Measurements from ENCODE around the gene MED7.

Gene MED7

DNA sequence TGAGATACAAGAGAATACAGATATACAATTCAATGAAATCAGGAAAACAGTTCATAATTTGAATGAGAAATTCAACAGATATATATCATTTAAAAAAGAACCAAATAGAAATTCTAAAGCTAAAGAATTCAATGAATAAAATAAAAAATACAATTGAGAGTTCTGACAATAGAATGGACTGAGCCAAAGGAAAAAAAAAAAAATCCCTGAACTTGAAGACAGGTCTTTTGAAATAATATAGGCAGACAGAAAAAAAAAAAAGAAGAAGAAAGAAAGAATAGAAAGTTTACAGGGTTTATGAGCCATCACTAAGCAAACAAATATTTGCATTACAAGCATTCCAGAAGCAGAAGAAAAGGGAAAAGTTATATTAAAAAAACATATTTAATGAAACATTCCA is 21.0 kb downstream of the MED7 start:
- Histone ChIP-seq H3K79me2 (ENCODE audit: control insufficient read depth, insufficient read depth, low read length) (no peaks in the 10 kb centered on the region), H2BK5ac (ENCODE audit: low read length) (no peak overlapping the region), H3K4me3 (ENCODE audit: low read length) (no peak overlapping the region), H4K5ac (ENCODE audit: low read length) (no peak overlapping the region), H3K27me3 (ENCODE audit: insufficient read depth, low read length, poor library complexity) (no peaks in the 10 kb centered on the region), H3K79me1 (ENCODE audit: low read length) (no peaks in the 10 kb centered on the region), H3K23ac (ENCODE audit: low read length) (no peak overlapping the region), H3K56ac (ENCODE audit: low read length) (no peak overlapping the region), H3K27ac (ENCODE audit: low read depth, low read length) (no peak overlapping the region), H3K4me2 (ENCODE audit: low read length) (no peak overlapping the region), H3K18ac (ENCODE audit: low read length) (no peak overlapping the region), H4K8ac (ENCODE audit: low read depth, low read length) (no peak overlapping the region), H3K4me1 (ENCODE audit: control insufficient read depth, low read depth, low read length) (no peaks in the 10 kb centered on the region), H2AK5ac (ENCODE audit: low read length) (no peak overlapping the region), H3K4ac (ENCODE audit: low read depth, low read length) (no peak overlapping the region), H3K9ac (ENCODE audit: low read length) (no peak overlapping the region), H2BK120ac (ENCODE audit: low read depth, low read length) (no peak overlapping the region), H3K36me3 (ENCODE audit: control insufficient read depth, insufficient read depth, low read length) (no peaks in the 10 kb centered on the region), H2BK15ac (replicated peaks; ENCODE audit: low read depth) (no peak overlapping the region)
- no peak for DNase-seq

DNA sequence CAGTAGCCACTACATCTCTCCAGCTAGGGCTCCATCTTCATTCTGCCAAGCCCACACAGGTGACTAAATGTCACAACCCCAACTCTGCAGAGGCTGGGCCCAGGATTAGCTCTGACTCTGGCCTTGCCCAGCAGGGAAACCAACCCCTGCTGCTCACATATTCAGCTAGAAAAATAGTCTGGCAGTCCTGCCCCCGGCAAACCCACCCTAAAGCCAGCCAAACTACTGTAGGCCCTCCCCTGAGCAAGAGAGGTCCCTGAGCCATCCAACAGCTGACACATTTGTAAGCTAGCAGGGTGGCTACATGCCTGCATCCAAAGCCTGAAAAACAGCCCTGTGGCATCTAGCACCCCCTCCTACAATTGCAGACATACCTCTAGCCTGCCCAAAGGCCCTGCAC is 22.6 kb downstream of the MED7 start:
- WGBS (ENCODE audit: extremely low coverage, insufficient coverage, low lambda C conversion rate), result no CpG with 5 or more reads among the region's 1 CpG
- Histone ChIP-seq H3K4ac (ENCODE audit: low read depth, low read length) (no peak overlapping the region), H4K5ac (ENCODE audit: low read length) (no peak overlapping the region), H3K79me1 (ENCODE audit: low read length) (no peaks in the 10 kb centered on the region), H3K4me3 (ENCODE audit: low read length) (no peak overlapping the region), H3K9ac (ENCODE audit: low read length) (no peak overlapping the region), H3K27ac (ENCODE audit: low read depth, low read length) (no peak overlapping the region), H3K36me3 (ENCODE audit: control insufficient read depth, insufficient read depth, low read length) (no peaks in the 10 kb centered on the region), H3K4me1 (ENCODE audit: control insufficient read depth, low read depth, low read length) (no peaks in the 10 kb centered on the region), H3K27me3 (ENCODE audit: insufficient read depth, low read length, poor library complexity) (no peaks in the 10 kb centered on the region), H2BK120ac (ENCODE audit: low read depth, low read length) (no peak overlapping the region), H3K4me2 (ENCODE audit: low read length) (no peak overlapping the region), H3K79me2 (ENCODE audit: control insufficient read depth, insufficient read depth, low read length) (no peaks in the 10 kb centered on the region), H3K23ac (ENCODE audit: low read length) (no peak overlapping the region), H2BK15ac (replicated peaks; ENCODE audit: low read depth) (no peak overlapping the region), H3K18ac (ENCODE audit: low read length) (no peak overlapping the region), H2AK5ac (ENCODE audit: low read length) (no peak overlapping the region), H4K8ac (ENCODE audit: low read depth, low read length) (no peak overlapping the region), H2BK5ac (ENCODE audit: low read length) (no peak overlapping the region), H3K56ac (ENCODE audit: low read length) (no peak overlapping the region)
- DNase-seq, result no peak

DNA sequence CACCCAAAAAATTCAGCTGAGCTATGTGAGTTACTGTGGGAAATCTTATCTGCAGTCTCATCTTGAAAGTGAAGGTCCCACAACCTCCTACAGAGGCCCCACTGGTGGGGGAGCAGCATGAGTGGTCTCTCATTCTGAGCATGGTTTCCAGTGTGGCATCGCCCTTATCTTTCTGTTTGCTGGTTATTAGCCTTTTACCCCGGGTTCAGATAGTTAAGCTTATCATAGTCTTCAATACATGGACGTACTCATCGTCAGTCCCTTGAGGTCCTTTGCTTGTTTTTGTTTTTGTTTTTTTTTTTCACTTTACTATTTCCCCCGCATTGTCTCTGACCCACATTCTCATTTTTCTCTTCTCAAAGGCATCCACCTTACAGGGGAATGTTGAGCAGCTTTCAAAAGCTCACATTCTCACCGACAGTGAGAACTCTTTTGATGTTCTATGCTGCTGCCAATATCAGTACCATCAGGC is 26.1 kb downstream of the MED7 start:
- Histone ChIP-seq H2BK15ac (replicated peaks; ENCODE audit: low read depth) (no peak overlapping the region), H2BK5ac (ENCODE audit: low read length) (no peak overlapping the region), H2BK120ac (ENCODE audit: low read depth, low read length) (no peak overlapping the region), H3K4me1 (ENCODE audit: control insufficient read depth, low read depth, low read length) (no peaks in the 10 kb centered on the region), H3K4me2 (ENCODE audit: low read length) (no peak overlapping the region), H2AK5ac (ENCODE audit: low read length) (no peak overlapping the region), H3K9ac (ENCODE audit: low read length) (no peak overlapping the region), H3K18ac (ENCODE audit: low read length) (no peak overlapping the region), H3K4me3 (ENCODE audit: low read length) (no peak overlapping the region), H3K27ac (ENCODE audit: low read depth, low read length) (no peak overlapping the region), H3K4ac (ENCODE audit: low read depth, low read length) (no peak overlapping the region), H3K36me3 (ENCODE audit: control insufficient read depth, insufficient read depth, low read length) (no peaks in the 10 kb centered on the region), H3K23ac (ENCODE audit: low read length) (no peak overlapping the region), H3K56ac (ENCODE audit: low read length) (no peak overlapping the region), H3K79me2 (ENCODE audit: control insufficient read depth, insufficient read depth, low read length) (no peaks in the 10 kb centered on the region), H3K27me3 (ENCODE audit: insufficient read depth, low read length, poor library complexity) (no peaks in the 10 kb centered on the region), H4K8ac (ENCODE audit: low read depth, low read length) (no peak overlapping the region), H3K79me1 (ENCODE audit: low read length) (no peaks in the 10 kb centered on the region), H4K5ac (ENCODE audit: low read length) (no peak overlapping the region)
- WGBS (ENCODE audit: extremely low coverage, insufficient coverage, low lambda C conversion rate), result no CpG with 5 or more reads among the region's 6 CpGs
- DNase-seq, result no peak

DNA sequence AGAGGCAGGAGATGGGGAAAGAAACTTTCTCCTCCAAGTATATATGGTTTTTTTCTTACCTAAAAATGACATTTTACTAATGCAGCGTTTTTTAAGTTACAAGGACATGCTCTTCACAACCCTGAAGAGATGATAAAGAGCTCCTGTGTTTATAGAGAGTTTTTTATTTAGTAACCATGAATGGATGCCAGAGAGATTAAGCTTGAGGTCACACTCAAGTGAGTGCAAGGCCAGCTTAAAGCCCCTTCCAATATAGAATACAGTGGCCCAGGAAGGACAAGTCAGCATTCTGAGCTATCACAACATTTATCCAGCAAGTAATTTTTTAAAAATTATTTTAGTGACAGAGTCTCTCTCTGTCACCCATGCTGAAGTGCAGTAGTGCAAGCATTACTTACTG is 27.2 kb downstream of the MED7 start:
- Histone ChIP-seq H3K79me2 (ENCODE audit: control insufficient read depth, insufficient read depth, low read length) (no peaks in the 10 kb centered on the region), H3K4me3 (ENCODE audit: low read length) (no peak overlapping the region), H3K27me3 (ENCODE audit: insufficient read depth, low read length, poor library complexity) (no peaks in the 10 kb centered on the region), H3K36me3 (ENCODE audit: control insufficient read depth, insufficient read depth, low read length) (no peaks in the 10 kb centered on the region), H3K23ac (ENCODE audit: low read length) (no peak overlapping the region), H3K4me1 (ENCODE audit: control insufficient read depth, low read depth, low read length) (no peaks in the 10 kb centered on the region), H3K18ac (ENCODE audit: low read length) (no peak overlapping the region), H4K8ac (ENCODE audit: low read depth, low read length) (no peak overlapping the region), H3K4ac (ENCODE audit: low read depth, low read length) (no peak overlapping the region), H3K9ac (ENCODE audit: low read length) (no peak overlapping the region), H2AK5ac (ENCODE audit: low read length) (no peak overlapping the region), H3K4me2 (ENCODE audit: low read length) (no peak overlapping the region), H2BK15ac (replicated peaks; ENCODE audit: low read depth) (no peak overlapping the region), H3K56ac (ENCODE audit: low read length) (no peak overlapping the region), H3K79me1 (ENCODE audit: low read length) (no peaks in the 10 kb centered on the region), H4K5ac (ENCODE audit: low read length) (no peak overlapping the region), H3K27ac (ENCODE audit: low read depth, low read length) (no peak overlapping the region), H2BK120ac (ENCODE audit: low read depth, low read length) (no peak overlapping the region), H2BK5ac (ENCODE audit: low read length) (no peak overlapping the region)
- no peak for DNase-seq
- WGBS (ENCODE audit: extremely low coverage, insufficient coverage, low lambda C conversion rate), result no CpG with 5 or more reads among the region's 1 CpG

DNA sequence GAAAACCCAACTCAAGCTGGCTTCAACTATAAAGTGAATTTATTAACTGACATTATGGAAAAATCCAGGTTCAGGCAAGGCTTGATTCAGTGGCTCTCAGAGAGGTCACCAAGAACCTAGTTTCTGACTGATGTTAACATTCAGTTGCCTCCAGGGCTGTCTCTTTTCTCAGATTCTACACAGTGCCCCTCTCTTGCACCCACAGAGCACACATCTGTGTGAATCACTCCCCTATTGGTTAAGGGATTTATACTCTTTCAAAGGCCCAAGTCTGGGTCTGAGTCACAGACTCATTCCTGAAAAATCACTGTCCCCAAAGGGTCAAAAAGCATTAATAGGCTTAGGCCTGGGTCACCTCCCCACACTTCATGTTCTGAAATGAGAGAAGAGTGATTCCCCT is 27.7 kb downstream of the MED7 start:
- no peak overlapping the region for H3K4me3 ChIP-seq (ENCODE audit: low read length)
- H3K18ac ChIP-seq (ENCODE audit: low read length), result no peak overlapping the region
- no peak overlapping the region for H3K4me2 ChIP-seq (ENCODE audit: low read length)
- H2BK15ac ChIP-seq (replicated peaks; ENCODE audit: low read depth), result no peak overlapping the region
- H2BK5ac ChIP-seq (ENCODE audit: low read length), result no peak overlapping the region
- DNase-seq, result no peak
- H3K36me3 ChIP-seq (ENCODE audit: control insufficient read depth, insufficient read depth, low read length), result no peaks in the 10 kb centered on the region
- no peak overlapping the region for H4K8ac ChIP-seq (ENCODE audit: low read depth, low read length)
- H3K79me1 ChIP-seq (ENCODE audit: low read length), result no peaks in the 10 kb centered on the region
- no peak overlapping the region for H4K5ac ChIP-seq (ENCODE audit: low read length)
- no peaks in the 10 kb centered on the region for H3K27me3 ChIP-seq (ENCODE audit: insufficient read depth, low read length, poor library complexity)
- no peak overlapping the region for H3K4ac ChIP-seq (ENCODE audit: low read depth, low read length)
- no peak overlapping the region for H3K27ac ChIP-seq (ENCODE audit: low read depth, low read length)
- no peak overlapping the region for H3K9ac ChIP-seq (ENCODE audit: low read length)
- no peak overlapping the region for H2BK120ac ChIP-seq (ENCODE audit: low read depth, low read length)
- no peak overlapping the region for H3K56ac ChIP-seq (ENCODE audit: low read length)
- H3K4me1 ChIP-seq (ENCODE audit: control insufficient read depth, low read depth, low read length), result no peaks in the 10 kb centered on the region
- H2AK5ac ChIP-seq (ENCODE audit: low read length), result no peak overlapping the region
- H3K79me2 ChIP-seq (ENCODE audit: control insufficient read depth, insufficient read depth, low read length), result no peaks in the 10 kb centered on the region
- H3K23ac ChIP-seq (ENCODE audit: low read length), result no peak overlapping the region

DNA sequence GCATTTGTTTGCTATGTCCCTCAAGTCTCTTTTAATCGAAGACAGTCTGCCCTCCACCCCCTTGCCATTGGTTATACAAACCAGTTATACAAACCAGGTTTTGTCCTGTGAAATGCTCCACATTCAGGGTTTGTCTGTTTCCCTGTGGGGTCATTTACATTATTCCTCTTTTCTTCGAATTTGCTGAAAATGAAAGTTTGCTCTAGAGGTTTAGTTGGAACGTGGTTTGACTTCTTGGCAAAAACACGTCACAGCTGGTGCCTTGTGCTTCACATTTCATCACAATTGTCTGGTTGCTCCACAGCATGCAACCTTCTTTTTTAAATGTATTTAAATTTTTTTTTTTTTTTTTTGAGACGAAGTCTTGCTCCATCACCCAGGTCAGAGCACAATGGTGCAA is 29.7 kb downstream of the MED7 start:
- WGBS (ENCODE audit: extremely low coverage, insufficient coverage, low lambda C conversion rate), result no CpG with 5 or more reads among the region's 5 CpGs

More for the DNA sequence above, 29.7 kb downstream of the MED7 start:
- Histone ChIP-seq H2BK15ac (replicated peaks; ENCODE audit: low read depth) (no peak overlapping the region), H3K9ac (ENCODE audit: low read length) (no peak overlapping the region), H3K79me2 (ENCODE audit: control insufficient read depth, insufficient read depth, low read length) (no peaks in the 10 kb centered on the region), H3K4me1 (ENCODE audit: control insufficient read depth, low read depth, low read length) (no peaks in the 10 kb centered on the region), H4K8ac (ENCODE audit: low read depth, low read length) (no peak overlapping the region), H3K27me3 (ENCODE audit: insufficient read depth, low read length, poor library complexity) (no peaks in the 10 kb centered on the region), H3K27ac (ENCODE audit: low read depth, low read length) (no peak overlapping the region), H3K23ac (ENCODE audit: low read length) (no peak overlapping the region), H3K79me1 (ENCODE audit: low read length) (no peaks in the 10 kb centered on the region), H3K4me3 (ENCODE audit: low read length) (no peak overlapping the region), H2BK120ac (ENCODE audit: low read depth, low read length) (no peak overlapping the region), H3K36me3 (ENCODE audit: control insufficient read depth, insufficient read depth, low read length) (no peaks in the 10 kb centered on the region), H3K4ac (ENCODE audit: low read depth, low read length) (no peak overlapping the region), H3K56ac (ENCODE audit: low read length) (no peak overlapping the region), H2BK5ac (ENCODE audit: low read length) (no peak overlapping the region), H3K18ac (ENCODE audit: low read length) (no peak overlapping the region), H4K5ac (ENCODE audit: low read length) (no peak overlapping the region), H2AK5ac (ENCODE audit: low read length) (no peak overlapping the region), H3K4me2 (ENCODE audit: low read length) (no peak overlapping the region)
- no peak for DNase-seq
